ENCODE results near the gene ZIC2.

DNA sequence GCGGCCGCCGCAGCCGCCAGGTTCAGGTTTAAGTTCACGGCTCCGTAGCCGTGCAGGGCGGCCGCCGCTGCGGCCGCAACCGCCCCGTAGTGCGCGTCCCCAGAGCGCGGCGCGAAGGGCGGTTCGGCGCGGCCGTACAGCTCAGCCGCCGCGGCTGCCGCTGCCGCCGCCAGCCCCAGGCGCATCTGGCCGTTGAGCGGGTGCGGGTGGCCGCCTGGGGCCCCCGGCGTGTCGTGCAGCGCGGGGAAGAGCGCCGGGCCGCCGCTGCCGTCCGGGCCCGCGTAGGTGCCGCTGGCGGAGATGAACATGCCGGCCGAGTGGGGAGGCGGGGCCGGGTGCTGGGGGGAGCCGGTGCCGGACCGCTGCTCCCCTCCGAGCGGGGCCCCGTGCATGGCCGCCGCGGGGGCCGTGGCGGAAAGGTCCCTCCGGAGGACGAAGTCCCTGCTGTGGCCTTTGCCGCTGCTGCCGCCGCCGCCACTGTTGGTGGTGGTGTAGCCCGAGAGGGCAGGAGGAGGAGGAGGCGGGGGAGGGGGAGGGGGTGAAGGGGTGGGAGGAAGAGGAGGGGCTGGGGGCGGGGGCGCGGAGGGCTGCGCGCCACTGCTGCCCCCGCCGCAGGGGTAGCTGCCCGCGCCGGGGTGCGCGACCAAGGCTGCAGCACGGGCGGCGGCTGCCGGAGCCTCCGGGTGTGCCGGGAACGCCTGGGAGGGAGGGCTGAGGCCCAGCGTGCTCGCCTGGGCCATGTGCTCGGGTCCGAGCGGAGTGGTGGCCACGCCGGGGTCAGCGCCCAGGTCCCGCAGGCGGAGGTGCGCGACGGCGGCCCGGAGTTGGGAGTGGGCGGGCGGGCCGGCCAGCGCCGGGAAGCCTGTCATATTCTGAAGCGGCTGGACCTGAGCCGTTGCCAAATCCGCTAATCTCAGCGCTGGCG, 10.7 kb upstream of the ZIC2 start:
- no peak for TF ChIP-seq CTCF (IDR thresholded peaks at IDR 0.05)
- no peak for TF ChIP-seq POLR2A (IDR thresholded peaks at IDR 0.05)
